WERI-Rb-1 (cell line): ENCODE results near the gene CDH4.

Experiments
- DNase-seq: peaks from one replicate; pipeline ENCODE4 v3.0.0-alpha.2; 2020
- H3K27ac ChIP-seq: fragments of 250-450 bp; sonication (Bioruptor Pico); 2 replicates; pipeline ENCODE4 v1.5.1; 2020; ENCODE audit warnings: mild to moderate bottlenecking, moderate library complexity
- H3K27me3 ChIP-seq: fragments of 250-450 bp; sonication (Bioruptor Pico); 2 replicates; pipeline ENCODE4 v1.5.1; 2021; ENCODE audit warnings: mild to moderate bottlenecking, low read depth, moderate library complexity; ENCODE audit not compliant: insufficient read depth, severe bottlenecking
- H3K36me3 ChIP-seq: fragments of 250-450 bp; sonication (Bioruptor Pico); 2 replicates; pipeline ENCODE4 v1.5.1; 2020; ENCODE audit warnings: mild to moderate bottlenecking, moderate library complexity
- H3K4me3 ChIP-seq: 2 replicates; pipeline ENCODE4 v1.5.1; 2011; ENCODE audit warnings: low read depth, mild to moderate bottlenecking, control low read depth, low read length
- H3K9me3 ChIP-seq: fragments of 250-450 bp; sonication (Bioruptor Pico); 2 replicates; pipeline ENCODE4 v1.5.1; 2021; ENCODE audit warnings: mild to moderate bottlenecking, moderate library complexity; ENCODE audit not compliant: severe bottlenecking
- TF ChIP-seq, protein P1 (sequence below): IDR thresholded peaks from 2 replicates; pipeline ENCODE4 v1.5.1; 2011; ENCODE audit warnings: low read depth, mild to moderate bottlenecking, control low read depth, inconsistent platforms, low read length

CDH4 gene

DNA sequence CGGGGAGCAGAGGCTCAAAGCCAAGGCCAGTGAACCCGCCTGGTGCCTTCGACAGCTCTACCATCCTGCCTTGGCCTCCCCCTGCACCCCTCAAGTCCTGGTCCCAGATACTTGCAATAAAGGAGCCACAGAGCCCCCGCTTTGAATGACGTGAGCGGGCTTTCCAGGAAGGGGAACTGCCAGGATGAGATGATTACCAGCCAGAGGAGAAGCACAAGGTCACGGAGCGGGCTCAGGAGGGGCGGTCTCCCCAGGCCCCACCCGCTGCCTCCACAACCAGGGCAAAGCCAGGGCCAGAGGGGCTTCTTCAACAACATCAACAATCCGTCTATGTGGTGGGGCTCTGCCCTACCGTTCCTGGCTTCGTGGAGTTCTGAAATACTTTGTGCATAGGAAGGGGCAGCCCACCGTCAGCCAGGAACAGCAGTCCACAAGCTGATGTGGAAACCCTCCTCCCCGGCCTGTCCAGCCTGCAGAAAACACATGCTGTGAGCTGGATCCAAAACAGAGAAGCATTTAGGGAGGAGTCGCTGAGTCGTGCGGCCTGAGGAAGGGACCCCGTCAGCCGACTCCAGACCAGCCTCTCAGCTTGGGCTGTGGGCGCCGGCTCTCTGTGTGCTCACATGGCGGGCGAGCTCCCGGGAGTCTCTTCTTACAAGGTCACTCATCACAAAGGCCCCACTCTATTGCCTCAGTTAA is 392.5 kb downstream of the CDH4 start:
- Histone ChIP-seq H3K4me3 (no peak overlapping the region), H3K27me3 (peaks cover 85% of the 10 kb centered on the region), H3K9me3 (no peaks in the 10 kb centered on the region), H3K27ac (no peak overlapping the region), H3K36me3 (no peaks in the 10 kb centered on the region)
- TF ChIP-seq, protein P1, sequence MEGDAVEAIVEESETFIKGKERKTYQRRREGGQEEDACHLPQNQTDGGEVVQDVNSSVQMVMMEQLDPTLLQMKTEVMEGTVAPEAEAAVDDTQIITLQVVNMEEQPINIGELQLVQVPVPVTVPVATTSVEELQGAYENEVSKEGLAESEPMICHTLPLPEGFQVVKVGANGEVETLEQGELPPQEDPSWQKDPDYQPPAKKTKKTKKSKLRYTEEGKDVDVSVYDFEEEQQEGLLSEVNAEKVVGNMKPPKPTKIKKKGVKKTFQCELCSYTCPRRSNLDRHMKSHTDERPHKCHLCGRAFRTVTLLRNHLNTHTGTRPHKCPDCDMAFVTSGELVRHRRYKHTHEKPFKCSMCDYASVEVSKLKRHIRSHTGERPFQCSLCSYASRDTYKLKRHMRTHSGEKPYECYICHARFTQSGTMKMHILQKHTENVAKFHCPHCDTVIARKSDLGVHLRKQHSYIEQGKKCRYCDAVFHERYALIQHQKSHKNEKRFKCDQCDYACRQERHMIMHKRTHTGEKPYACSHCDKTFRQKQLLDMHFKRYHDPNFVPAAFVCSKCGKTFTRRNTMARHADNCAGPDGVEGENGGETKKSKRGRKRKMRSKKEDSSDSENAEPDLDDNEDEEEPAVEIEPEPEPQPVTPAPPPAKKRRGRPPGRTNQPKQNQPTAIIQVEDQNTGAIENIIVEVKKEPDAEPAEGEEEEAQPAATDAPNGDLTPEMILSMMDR: no peak
- no peak for DNase-seq

DNA sequence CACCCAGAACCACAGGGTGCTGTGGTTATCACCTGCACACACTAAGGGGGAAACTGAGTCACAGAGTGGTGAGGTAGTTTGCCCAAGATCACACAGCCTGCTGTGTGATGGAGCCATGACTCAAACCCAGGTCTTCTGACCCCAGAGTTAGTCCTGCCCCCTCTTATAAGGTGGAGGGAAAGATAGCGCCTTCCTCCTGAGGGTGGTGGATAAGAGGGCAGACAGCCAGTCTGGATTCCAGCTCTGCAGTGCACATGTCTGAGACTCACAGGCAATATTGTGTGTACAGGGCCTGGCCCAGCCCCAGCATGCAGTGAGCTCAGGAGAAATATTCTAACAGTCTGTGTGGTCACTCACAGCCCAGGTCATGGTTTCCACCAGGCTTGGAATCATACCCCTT is 393.7 kb downstream of the CDH4 start:
- TF ChIP-seq, protein P1: no peak
- DNase-seq: no peak
- H3K27ac ChIP-seq: no peak overlapping the region
- H3K27me3 ChIP-seq: peaks cover 85% of the 10 kb centered on the region
- H3K36me3 ChIP-seq: no peaks in the 10 kb centered on the region
- H3K4me3 ChIP-seq: no peak overlapping the region
- H3K9me3 ChIP-seq: no peaks in the 10 kb centered on the region

DNA sequence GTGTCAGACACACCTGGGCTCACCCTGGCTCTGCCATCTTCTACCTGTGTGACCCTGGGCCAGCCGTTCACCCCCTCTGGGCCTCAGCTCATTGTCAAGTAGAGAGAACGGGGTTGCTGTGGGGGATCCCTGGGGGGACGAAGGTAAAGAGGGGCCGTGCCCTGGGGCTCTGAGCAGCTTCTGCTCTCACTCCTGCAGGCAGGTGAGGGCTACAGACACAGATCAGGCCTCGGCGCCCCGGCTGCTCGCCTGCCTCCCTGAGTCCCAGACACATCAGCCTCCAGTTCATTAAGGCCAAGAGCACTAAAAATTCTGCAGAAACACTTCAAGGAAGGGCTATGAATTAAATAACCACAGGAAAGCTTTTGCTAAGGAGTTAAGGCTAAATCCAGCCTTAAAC is 394.4 kb downstream of the CDH4 start:
- Histone ChIP-seq H3K27me3 (peaks cover 87% of the 10 kb centered on the region), H3K4me3 (no peak overlapping the region)
- TF ChIP-seq, protein P1: no peak

DNA sequence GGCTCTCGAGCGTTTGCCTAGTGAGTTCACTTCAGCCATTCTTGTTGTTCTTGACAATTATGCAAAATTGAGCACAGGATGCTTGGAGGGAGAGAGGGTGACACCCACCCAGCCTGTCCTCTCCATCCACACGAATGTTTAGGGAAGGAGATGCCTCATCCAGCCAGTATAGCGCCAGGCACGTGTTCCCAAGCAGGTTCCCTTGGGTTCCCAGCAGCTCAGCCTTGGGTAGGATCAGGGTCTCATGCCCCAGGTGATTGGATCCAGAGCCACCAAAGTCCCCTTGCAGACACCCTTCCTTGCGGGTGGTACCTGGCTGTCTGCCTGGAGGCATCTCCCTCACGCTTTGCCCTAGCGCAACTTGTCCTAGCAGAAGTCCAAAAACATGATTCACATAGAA is 394.9 kb downstream of the CDH4 start:
- TF ChIP-seq, protein P1: no peak
- no peak overlapping the region for H3K27ac ChIP-seq
- H3K27me3 ChIP-seq: peaks cover 92% of the 10 kb centered on the region
- no peak overlapping the region for H3K4me3 ChIP-seq
- H3K9me3 ChIP-seq: no peaks in the 10 kb centered on the region
- no peaks in the 10 kb centered on the region for H3K36me3 ChIP-seq
- DNase-seq: no peak

More for the DNA sequence above, 394.4 kb downstream of the CDH4 start:
- no peak for DNase-seq
- Histone ChIP-seq H3K9me3 (no peaks in the 10 kb centered on the region), H3K36me3 (no peaks in the 10 kb centered on the region), H3K27ac (no peak overlapping the region)

DNA sequence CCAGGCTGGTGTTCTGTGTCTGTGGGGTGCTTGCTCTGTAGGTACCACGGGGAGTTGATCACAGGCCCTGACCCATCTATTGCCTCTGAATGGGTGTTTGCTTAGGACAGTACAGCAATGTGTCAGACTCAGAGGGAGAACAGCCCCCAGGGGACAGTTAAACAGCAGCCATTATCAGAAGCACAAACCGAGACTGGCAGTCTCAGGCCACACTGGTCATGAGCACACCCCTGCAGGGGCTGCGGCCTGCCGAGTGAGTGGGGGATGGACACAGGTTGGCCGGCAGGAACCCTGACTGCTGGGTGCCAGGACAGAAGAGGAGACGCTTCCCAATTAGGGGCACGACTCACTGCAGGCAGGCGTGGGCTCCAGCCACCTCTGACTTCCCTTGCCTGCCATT is 395.6 kb downstream of the CDH4 start:
- DNase-seq: no peak
- no peaks in the 10 kb centered on the region for H3K36me3 ChIP-seq
- H3K27me3 ChIP-seq: peaks cover 91% of the 10 kb centered on the region
- TF ChIP-seq, protein P1: no peak
- H3K4me3 ChIP-seq: no peak overlapping the region
- no peak overlapping the region for H3K27ac ChIP-seq
- no peaks in the 10 kb centered on the region for H3K9me3 ChIP-seq
